Mucosa of descending colon (tissue), 3 donors: Measurements from ENCODE around the gene TMEM201. TPM values are rescaled to one million over a fixed set of nuclear protein-coding genes. Genes with fewer than 3 reads are reported as not detected.
"Not testable (repeated sequence)": the region's sequence is repeated elsewhere in the genome, so short reads cannot be mapped to it uniquely, and the experiment has no call there.

ENCODE experiments used
- ATAC-seq: fragments of 200-7000 bp; cut with Tn5 transposase; one replicate; pipeline ENCODE4 v1.9.1; 2020; ENCODE audit warnings: mild to moderate bottlenecking, moderate library complexity
- DNase-seq, 3 donors: peaks; one replicate each; pipeline ENCODE4 v3.0.0-alpha.2; 2020
- H3K36me3 ChIP-seq: fragments of 200-600 bp; one replicate; pipeline ENCODE4 v1.8.0; 2021; ENCODE audit warnings: low read depth, mild to moderate bottlenecking
- H3K4me1 ChIP-seq: fragments of 200-600 bp; one replicate; pipeline ENCODE4 v1.8.0; 2021; ENCODE audit warnings: low read depth, mild to moderate bottlenecking
- H3K4me3 ChIP-seq: fragments of 200-600 bp; one replicate; pipeline ENCODE4 v1.8.0; 2021; ENCODE audit warnings: mild to moderate bottlenecking
- H3K9me3 ChIP-seq: fragments of 200-600 bp; one replicate; pipeline ENCODE4 v1.8.0; 2021; ENCODE audit warnings: mild to moderate bottlenecking
- CTCF ChIP-seq: fragments of 200-600 bp; IDR thresholded peaks from one replicate; pipeline ENCODE4 v1.8.0; 2022; ENCODE audit warnings: antibody characterized with exemption, mild to moderate bottlenecking
- intact Hi-C, 2 donors: fragments of 100-400 bp; cut with DNase I in 1 of 2; cut with micrococcal nuclease in 1 of 2; formaldehyde crosslinking; loops; one replicate each; pipeline versions ENCODE4 v1.11.0 to v1.11.1; 2022; cut with DNase I, micrococcal nuclease
- total RNA-seq, 3 donors: library from RNA; stranded (reverse); fragmentation: NEBNext Ultra II Directional in 2 of 3; extraction: Animal tissue kit (Norgen Biotek cat#: 25700) in 2 of 3; gene quantifications; one replicate each; pipeline versions ENCODE4 v1.2.1 to v1.2.4, GENCODE V29; 2021 to 2023
- donor health status: DM: no; HTN: no; CAD: no; lungs with moderate emphysema.
- donor health status: DM: no; HTN: no; CAD: no.
- donor health status: DM: no; HTN: yes; CAD: no.

The TMEM201 gene
- total RNA-seq, 3 donors from 2014 or later, result 8.1 to 12.1 (median 8.4) TPM

- no peaks in the 10 kb centered on the region for H3K36me3 ChIP-seq
- intact Hi-C loops, result no loop called here
- H3K4me1 ChIP-seq, result peaks cover 21% of the 10 kb centered on the region
- no peaks in the 10 kb centered on the region for H3K9me3 ChIP-seq
- H3K4me3 ChIP-seq, result no peak overlapping the region
- DNase-seq, result no peak
- TF ChIP-seq CTCF, result no peak
- no peak for ATAC-seq
These were observed 30.3 kb upstream of the TMEM201 start for GRCh38 chr1:9558271-9558945.

- H3K4me1 ChIP-seq, result peaks cover 21% of the 10 kb centered on the region
- ATAC-seq (no peak), DNase-seq (no peak)
These were observed 29.7 kb upstream of the TMEM201 start for GRCh38 chr1:9558946-9559545.

GRCh38 chr1:9559673-9560072, 29.0 kb upstream of the TMEM201 start:
- intact Hi-C loops, result no loop called here
- Histone ChIP-seq H3K9me3 (no peaks in the 10 kb centered on the region), H3K4me1 (peaks cover 21% of the 10 kb centered on the region), H3K4me3 (no peak overlapping the region), H3K36me3 (no peaks in the 10 kb centered on the region)
- ATAC-seq (no peak), DNase-seq (no peak)
- TF ChIP-seq CTCF, result no peak

More at GRCh38 chr1:9558946-9559545, 29.7 kb upstream of the TMEM201 start:
- no peak overlapping the region for H3K4me3 ChIP-seq
- no peak for TF ChIP-seq CTCF
- intact Hi-C loops, result no loop called here
- H3K36me3 ChIP-seq, result no peaks in the 10 kb centered on the region
- no peaks in the 10 kb centered on the region for H3K9me3 ChIP-seq

GRCh38 chr1:9560090-9560489, 28.6 kb upstream of the TMEM201 start:
- H3K36me3 ChIP-seq, ATAC-seq, intact Hi-C loops, H3K9me3 ChIP-seq, DNase-seq, H3K4me3 ChIP-seq: not testable (repeated sequence)
- peaks cover 20% of the 10 kb centered on the region for H3K4me1 ChIP-seq

- ATAC-seq (peak; percentile 96), DNase-seq (peak in 1 of 3 donors; percentile 75)
- intact Hi-C loops, result no loop called here
- no peaks in the 10 kb centered on the region for H3K9me3 ChIP-seq
- peaks cover 10% of the 10 kb centered on the region for H3K4me1 ChIP-seq
- H3K36me3 ChIP-seq, result no peaks in the 10 kb centered on the region
- no peak overlapping the region for H3K4me3 ChIP-seq
- no peak for TF ChIP-seq CTCF
These were observed 27.3 kb upstream of the TMEM201 start for GRCh38 chr1:9561429-9561828.

GRCh38 chr1:9569267-9569666, 19.4 kb upstream of the TMEM201 start:
- no peaks in the 10 kb centered on the region for H3K4me1 ChIP-seq
- no peak for TF ChIP-seq CTCF
- intact Hi-C loops, result no loop called here
- H3K9me3 ChIP-seq, result no peaks in the 10 kb centered on the region
- no peak for DNase-seq
- no peak overlapping the region for H3K4me3 ChIP-seq
- H3K36me3 ChIP-seq, result no peaks in the 10 kb centered on the region
- ATAC-seq, result no peak

GRCh38 chr1:9570886-9571529, 17.7 kb upstream of the TMEM201 start:
- H3K4me1 ChIP-seq, ATAC-seq, H3K36me3 ChIP-seq, H3K9me3 ChIP-seq, H3K4me3 ChIP-seq, DNase-seq: not testable (repeated sequence)
- intact Hi-C loops, result loop anchor here in 1 of 2 donors (5.0 kb wide), 1 partner anchor 74 kb away; no protein-coding TSS in a partner anchor
